Measurements from ENCODE around the gene TIAM1. TPM values are rescaled to one million over a fixed set of nuclear protein-coding genes. Genes with fewer than 3 reads are reported as not detected.

The TIAM1 gene
- total RNA-seq, 1 donor from 2014 or later: 42.3 TPM

GRCh38 chr21:31356440-31356839, 12.4 kb upstream of the TIAM1 start:
- intact Hi-C loops (cut with micrococcal nuclease): loop anchor here (10.0 kb wide), 1 partner anchor 252 kb away; no protein-coding TSS in a partner anchor

- intact Hi-C loops (cut with micrococcal nuclease): loop anchor here (1.0 to 10.0 kb wide), 10 partner anchors 8 to 304 kb away; partner anchors contain the start of gene SOD1
Observed at GRCh38 chr21:31354604-31355443, 10.8 kb upstream of the TIAM1 start.

- intact Hi-C loops (cut with micrococcal nuclease): loop anchor here (1.0 to 10.0 kb wide), 10 partner anchors 9 to 305 kb away; partner anchors contain the start of gene SOD1
Observed at GRCh38 chr21:31354122-31354521, 10.1 kb upstream of the TIAM1 start.

GRCh38 chr21:31352836-31353235, 8.8 kb upstream of the TIAM1 start:
- intact Hi-C loops (cut with micrococcal nuclease): loop anchor here (5.0 to 10.0 kb wide), 2 partner anchors 94 to 248 kb away; no protein-coding TSS in a partner anchor

- intact Hi-C loops (cut with micrococcal nuclease): loop anchor here (5.0 to 10.0 kb wide), 2 partner anchors 95 to 247 kb away; no protein-coding TSS in a partner anchor
Observed at GRCh38 chr21:31351960-31352359, 7.9 kb upstream of the TIAM1 start.

GRCh38 chr21:31351438-31351837, 7.4 kb upstream of the TIAM1 start:
- intact Hi-C loops (cut with micrococcal nuclease): loop anchor here (5.0 to 10.0 kb wide), 2 partner anchors 96 to 247 kb away; no protein-coding TSS in a partner anchor

GRCh38 chr21:31349208-31349607, 5.1 kb upstream of the TIAM1 start:
- intact Hi-C loops (cut with micrococcal nuclease): no loop called here

GRCh38 chr21:31348188-31348587, 4.1 kb upstream of the TIAM1 start:
- intact Hi-C loops (cut with micrococcal nuclease): no loop called here

- intact Hi-C loops (cut with micrococcal nuclease): no loop called here
Observed at GRCh38 chr21:31347435-31348032, 3.5 kb upstream of the TIAM1 start.

GRCh38 chr21:31346256-31346821, 2.3 kb upstream of the TIAM1 start:
- intact Hi-C loops (cut with micrococcal nuclease): no loop called here

GRCh38 chr21:31345136-31345535, 1.1 kb upstream of the TIAM1 start:
- intact Hi-C loops (cut with micrococcal nuclease): no loop called here

- intact Hi-C loops (cut with micrococcal nuclease): no loop called here
Observed at GRCh38 chr21:31343030-31343510, 991 bp downstream of the TIAM1 start.

GRCh38 chr21:31342348-31342747, 1.7 kb downstream of the TIAM1 start:
- intact Hi-C loops (cut with micrococcal nuclease): no loop called here

- intact Hi-C loops (cut with micrococcal nuclease): no loop called here
Observed at GRCh38 chr21:31340942-31341487, 3.0 kb downstream of the TIAM1 start.

GRCh38 chr21:31340514-31340913, 3.5 kb downstream of the TIAM1 start:
- intact Hi-C loops (cut with micrococcal nuclease): no loop called here

- intact Hi-C loops (cut with micrococcal nuclease): no loop called here
Observed at GRCh38 chr21:31339721-31340120, 4.3 kb downstream of the TIAM1 start.

- intact Hi-C loops (cut with micrococcal nuclease): no loop called here
Observed at GRCh38 chr21:31338908-31339368, 5.1 kb downstream of the TIAM1 start.

- intact Hi-C loops (cut with micrococcal nuclease): no loop called here
Observed at GRCh38 chr21:31337996-31338907, 5.8 kb downstream of the TIAM1 start.

- intact Hi-C loops (cut with micrococcal nuclease): no loop called here
Observed at GRCh38 chr21:31337086-31337485, 7.0 kb downstream of the TIAM1 start.

GRCh38 chr21:31336739-31337040, 7.4 kb downstream of the TIAM1 start:
- intact Hi-C loops (cut with micrococcal nuclease): no loop called here
